GM18867 (cell line): ENCODE measurements around the gene HAS3.
"Not testable (repeated sequence)": the region's sequence is repeated elsewhere in the genome, so short reads cannot be mapped to it uniquely, and the experiment has no call there.

ENCODE experiments used
- ATAC-seq: cut with Tn5 transposase; IDR thresholded peaks from one replicate; pipeline ENCODE4 v1.9.1; 2021; ENCODE audit warnings: mild to moderate bottlenecking, moderate library complexity; ENCODE audit not compliant: unreplicated experiment

HAS3 gene

GRCh38 chr16:69141014-69141413, 35.6 kb downstream of the HAS3 start:
- ATAC-seq = no peak

GRCh38 chr16:69141936-69142335, 36.5 kb downstream of the HAS3 start:
- no peak for ATAC-seq

- no peak for ATAC-seq
Observed at GRCh38 chr16:69143116-69143515, 37.7 kb downstream of the HAS3 start.

- no peak for ATAC-seq
Observed at GRCh38 chr16:69145658-69146057, 40.2 kb downstream of the HAS3 start.

- not testable (repeated sequence) for ATAC-seq
Observed at GRCh38 chr16:69149621-69150020, 44.2 kb downstream of the HAS3 start.

- no peak for ATAC-seq
Observed at GRCh38 chr16:69150146-69150865, 44.9 kb downstream of the HAS3 start.

- ATAC-seq = no peak
Observed at GRCh38 chr16:69157196-69157595, 51.7 kb downstream of the HAS3 start.

- ATAC-seq = no peak
Observed at GRCh38 chr16:69160192-69160591, 54.7 kb downstream of the HAS3 start.

- ATAC-seq = no peak
Observed at GRCh38 chr16:69165584-69165983, 60.1 kb downstream of the HAS3 start.

- ATAC-seq = peak; percentile 36
Observed at GRCh38 chr16:69166221-69166833, 60.9 kb downstream of the HAS3 start.

GRCh38 chr16:69166946-69167930, 61.8 kb downstream of the HAS3 start:
- ATAC-seq = no peak
